ENCODE results near the gene GALNT10. TPM values are rescaled to one million over a fixed set of nuclear protein-coding genes. Genes with fewer than 3 reads are reported as not detected.

The GALNT10 gene
- polyA plus RNA-seq, 1 of the 3 experiments (the other 2 are of a cell fraction): 56.3 TPM

- no peak for DNase-seq
- Histone ChIP-seq H3K9ac (no peak overlapping the region), H3K4me3 (ENCODE audit: low read depth in 2 of 2, low read length in 1 of 2) (no peak overlapping the region), H3K9me2 (no peaks in the 10 kb centered on the region), H3K9me3 (no peaks in the 10 kb centered on the region), H3K4me2 (0 out of 2 replicates have a peak overlapping the region, but pooled peaks have one; percentile 9), H3K36me3 (replicated peaks in 1 of 2; ENCODE audit: control insufficient read depth in 1 of 2, insufficient read depth in 2 of 2, low read length in 1 of 2) (no peaks in the 10 kb centered on the region), H3K79me2 (ENCODE audit: insufficient read depth) (peaks cover 87% of the 10 kb centered on the region), H3K4me1 (ENCODE audit: control insufficient read depth in 1 of 2, insufficient read depth in 2 of 2, low read depth in 1 of 2, low read length in 1 of 2) (peaks cover 14 to 36% of the 10 kb centered on the region in 2 experiments; a peak in 3 of 4 replicates), H3F3A (replicated peaks; ENCODE audit: insufficient read depth) (peaks cover 14% of the 10 kb centered on the region), H4K20me1 (ENCODE audit: insufficient read depth) (0 out of 2 replicates have a peak, but pooled peaks cover 3% of the 10 kb centered on the region), H2AFZ (ENCODE audit: low read depth) (no peak overlapping the region), H3K27ac (ENCODE audit: low read depth in 2 of 2, low read length in 1 of 2) (peak overlapping the region in 1 of 2 experiments; percentile 68; a peak in 3 of 4 replicates), H3K27me3 (ENCODE audit: insufficient read depth) (no peaks in the 10 kb centered on the region)
- 76% methylated on average over 1 of the region's 1 CpG for WGBS (ENCODE audit: low lambda C conversion rate)
- TF ChIP-seq NFIC (IDR thresholded peaks at IDR 0.05; ENCODE audit: borderline replicate concordance) (no peak), GABPA (IDR thresholded peaks at IDR 0.05; ENCODE audit: low read depth) (no peak)
- CTCF ChIA-PET: interaction anchor here (1.3 kb wide), 1 partner anchor 9 kb away, joined by 5 read pairs; no protein-coding TSS in a partner anchor
- POLR2A ChIA-PET: no interaction called here
Observed at GRCh38 chr5:154277499-154277898, 87.0 kb downstream of the GALNT10 start.

DNA sequence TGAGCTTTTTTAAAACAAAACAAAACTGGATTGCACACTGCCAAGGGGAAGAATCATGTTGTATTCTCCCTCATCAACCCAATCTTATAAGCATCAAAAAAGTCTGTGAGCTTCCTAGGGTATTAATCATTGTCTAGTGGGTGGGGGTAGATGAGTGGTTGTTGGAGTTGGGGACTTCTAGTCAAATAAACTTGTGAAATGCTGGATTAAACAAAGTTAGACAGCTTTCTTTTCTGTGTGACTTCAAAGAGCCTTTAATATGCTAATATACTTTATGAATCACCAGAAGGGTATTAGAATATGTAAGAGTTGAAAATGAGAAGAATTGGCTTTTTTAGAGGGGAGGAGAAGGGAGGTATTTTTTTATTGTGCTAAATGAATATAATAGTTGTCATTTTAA, 87.7 kb downstream of the GALNT10 start:
- ChIA-PET POLR2A (no interaction called here), CTCF (interaction anchor here (1.3 kb wide), 1 partner anchor 10 kb away, joined by 5 read pairs; no protein-coding TSS in a partner anchor)
- Histone ChIP-seq H3K9ac (no peak overlapping the region), H3K4me1 (ENCODE audit: control insufficient read depth in 1 of 2, insufficient read depth in 2 of 2, low read depth in 1 of 2, low read length in 1 of 2) (peaks cover 11 to 30% of the 10 kb centered on the region in 2 experiments; a peak in 3 of 4 replicates), H3K79me2 (ENCODE audit: insufficient read depth) (peaks cover 92% of the 10 kb centered on the region), H2AFZ (ENCODE audit: low read depth) (no peak overlapping the region), H3K4me2 (no peak overlapping the region), H3F3A (replicated peaks; ENCODE audit: insufficient read depth) (peaks cover 14% of the 10 kb centered on the region), H4K20me1 (ENCODE audit: insufficient read depth) (0 out of 2 replicates have a peak, but pooled peaks cover 3% of the 10 kb centered on the region), H3K4me3 (ENCODE audit: low read depth in 2 of 2, low read length in 1 of 2) (no peak overlapping the region), H3K27ac (ENCODE audit: low read depth in 2 of 2, low read length in 1 of 2) (peak overlapping the region in 1 of 2 experiments; percentile 68; a peak in 3 of 4 replicates), H3K36me3 (replicated peaks in 1 of 2; ENCODE audit: control insufficient read depth in 1 of 2, insufficient read depth in 2 of 2, low read length in 1 of 2) (no peaks in the 10 kb centered on the region), H3K27me3 (ENCODE audit: insufficient read depth) (no peaks in the 10 kb centered on the region), H3K9me2 (no peaks in the 10 kb centered on the region), H3K9me3 (no peaks in the 10 kb centered on the region)
- TF ChIP-seq MXI1 (IDR thresholded peaks at IDR 0.05; ENCODE audit: low read depth, low read length): no peak
- TF ChIP-seq MAX (IDR thresholded peaks at IDR 0.05; ENCODE audit: low read depth): no peak
- no peak for TF ChIP-seq TAF1 (IDR thresholded peaks at IDR 0.05; ENCODE audit: borderline replicate concordance, low read depth, low read length)
- TF ChIP-seq CHD2 (IDR thresholded peaks at IDR 0.05; ENCODE audit: low read length, partially characterized antibody): no peak
- TF ChIP-seq FOXJ3 (CRISPR knock-in tag; IDR thresholded peaks at IDR 0.05): no peak
- TF ChIP-seq, protein P1, sequence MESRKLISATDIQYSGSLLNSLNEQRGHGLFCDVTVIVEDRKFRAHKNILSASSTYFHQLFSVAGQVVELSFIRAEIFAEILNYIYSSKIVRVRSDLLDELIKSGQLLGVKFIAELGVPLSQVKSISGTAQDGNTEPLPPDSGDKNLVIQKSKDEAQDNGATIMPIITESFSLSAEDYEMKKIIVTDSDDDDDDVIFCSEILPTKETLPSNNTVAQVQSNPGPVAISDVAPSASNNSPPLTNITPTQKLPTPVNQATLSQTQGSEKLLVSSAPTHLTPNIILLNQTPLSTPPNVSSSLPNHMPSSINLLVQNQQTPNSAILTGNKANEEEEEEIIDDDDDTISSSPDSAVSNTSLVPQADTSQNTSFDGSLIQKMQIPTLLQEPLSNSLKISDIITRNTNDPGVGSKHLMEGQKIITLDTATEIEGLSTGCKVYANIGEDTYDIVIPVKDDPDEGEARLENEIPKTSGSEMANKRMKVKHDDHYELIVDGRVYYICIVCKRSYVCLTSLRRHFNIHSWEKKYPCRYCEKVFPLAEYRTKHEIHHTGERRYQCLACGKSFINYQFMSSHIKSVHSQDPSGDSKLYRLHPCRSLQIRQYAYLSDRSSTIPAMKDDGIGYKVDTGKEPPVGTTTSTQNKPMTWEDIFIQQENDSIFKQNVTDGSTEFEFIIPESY (IDR thresholded peaks at IDR 0.05; ENCODE audit: borderline replicate concordance, low read depth): no peak
- no peak for TF ChIP-seq YY1 (IDR thresholded peaks at IDR 0.05; ENCODE audit: low read depth)
- no peak for TF ChIP-seq SIN3A (IDR thresholded peaks at IDR 0.05; ENCODE audit: borderline replicate concordance, low read depth, low read length)
- no peak for TF ChIP-seq NFIC (IDR thresholded peaks at IDR 0.05; ENCODE audit: borderline replicate concordance)
- TF ChIP-seq USF2 (IDR thresholded peaks at IDR 0.05; ENCODE audit: borderline replicate concordance, low read depth, low read length): no peak
- TF ChIP-seq JUND (IDR thresholded peaks at IDR 0.05): no peak
- no peak for TF ChIP-seq RFX5 (IDR thresholded peaks at IDR 0.05; ENCODE audit: low read length)
- TF ChIP-seq TEAD4 (IDR thresholded peaks at IDR 0.05; ENCODE audit: borderline replicate concordance, insufficient read depth): no peak
- TF ChIP-seq GATA2 (CRISPR knock-in tag; IDR thresholded peaks at IDR 0.05): no peak
- no peak for TF ChIP-seq FOSL2 (IDR thresholded peaks at IDR 0.05; ENCODE audit: borderline replicate concordance, low read depth)
- TF ChIP-seq PBX3 (IDR thresholded peaks at IDR 0.05): no peak
- no peak for TF ChIP-seq CTCF (IDR thresholded peaks at IDR 0.05)
- TF ChIP-seq POLR2AphosphoS5 (IDR thresholded peaks at IDR 0.05; ENCODE audit: low read depth, low read length): no peak
- TF ChIP-seq GABPA (IDR thresholded peaks at IDR 0.05; ENCODE audit: low read depth): no peak
- TF ChIP-seq, protein P2, sequence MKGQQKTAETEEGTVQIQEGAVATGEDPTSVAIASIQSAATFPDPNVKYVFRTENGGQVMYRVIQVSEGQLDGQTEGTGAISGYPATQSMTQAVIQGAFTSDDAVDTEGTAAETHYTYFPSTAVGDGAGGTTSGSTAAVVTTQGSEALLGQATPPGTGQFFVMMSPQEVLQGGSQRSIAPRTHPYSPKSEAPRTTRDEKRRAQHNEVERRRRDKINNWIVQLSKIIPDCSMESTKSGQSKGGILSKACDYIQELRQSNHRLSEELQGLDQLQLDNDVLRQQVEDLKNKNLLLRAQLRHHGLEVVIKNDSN (IDR thresholded peaks at IDR 0.05; ENCODE audit: borderline replicate concordance, low read depth): no peak
- DNase-seq: no peak
